Transverse colon (tissue), 4 donors: ENCODE data around the gene TXNDC12. TPM values are rescaled to one million over a fixed set of nuclear protein-coding genes. Genes with fewer than 3 reads are reported as not detected.

Experiments used
- DNase-seq: peaks from one replicate; pipeline ENCODE4 v3.0.0-alpha.2; 2019
- H3K27ac ChIP-seq, 4 donors: fragments of 200-600 bp; sonication (generic); 2 replicates each; pipeline ENCODE4 v1.5.1; 2016 to 2018; ENCODE audit warnings: inconsistent platforms in 4 of 4
- H3K27me3 ChIP-seq: fragments of 200-600 bp; sonication (generic); 2 replicates; pipeline ENCODE4 v1.5.1; 2017; ENCODE audit warnings: inconsistent platforms
- H3K36me3 ChIP-seq, 4 donors: fragments of 200-600 bp; sonication (generic); 2 replicates each; pipeline ENCODE4 v1.5.1; 2017 to 2019; ENCODE audit warnings: inconsistent platforms in 4 of 4
- H3K4me1 ChIP-seq, 4 donors: fragments of 200-600 bp; sonication (generic); 2 replicates each; pipeline ENCODE4 v1.5.1; 2017 to 2020; ENCODE audit warnings: inconsistent platforms in 4 of 4
- H3K4me3 ChIP-seq, 4 donors: fragments of 200-600 bp; sonication (generic); 1 replicate in 1 of 4; 2 replicates in 3 of 4; pipeline versions ENCODE4 v1.5.1 to v1.6.1; 2017 to 2019; ENCODE audit warnings: inconsistent platforms in 4 of 4
- H3K9me3 ChIP-seq, 2 donors: fragments of 200-600 bp; sonication (generic); 2 replicates each; pipeline ENCODE4 v1.5.1; 2017 to 2019; ENCODE audit warnings: inconsistent platforms in 2 of 2
- EP300 ChIP-seq: sonication (generic); formaldehyde crosslinking; IDR thresholded peaks from one replicate; pipeline ENCODE4 v1.6.1; 2017; ENCODE audit warnings: antibody characterized with exemption, low read depth
- POLR2A ChIP-seq: fragments of 450-650 bp; IDR thresholded peaks from one replicate; pipeline ENCODE4 v1.6.1; 2016; ENCODE audit warnings: antibody characterized with exemption, mild to moderate bottlenecking, moderate library complexity
- POLR2AphosphoS5 ChIP-seq, 3 donors: sonication (generic); formaldehyde crosslinking; IDR thresholded peaks; one replicate each; pipeline ENCODE4 v1.6.1; 2016; ENCODE audit warnings: antibody characterized with exemption in 3 of 3
- WGBS, 2 donors: methylation state at CpG; one replicate each; pipeline ENCODE4 v1.1.5; 2018; ENCODE audit warnings: low coverage in 1 of 2; 5-methylcytosine and 5-hydroxymethylcytosine counted together
- in situ Hi-C, 4 donors: fragments of 200-750 bp; cut with MboI; loops; one replicate each; pipeline versions ENCODE4 v1.15.0 to v1.15.1; 2017; ENCODE audit warnings: low sequenced_read_pairs in 3 of 4, low pct_ligation_motif_present in 1 of 4, low pct_unique_long_range_greater_than_20kb in 1 of 4
- intact Hi-C: fragments of 100-400 bp; cut with DNase I; formaldehyde crosslinking; loops from one replicate; pipeline ENCODE4 v1.15.1; 2023; ENCODE audit warnings: low total_unique reads
- small RNA-seq, 4 donors: library from RNA; depleted of rRNA; stranded (forward); fragments of <200 nt; gene quantifications; one replicate each; pipeline ENCODE3, GENCODE V24; 2016
- total RNA-seq, 4 donors: library from RNA; depleted of rRNA; stranded (reverse); fragments of >200 nt; gene quantifications; one replicate each; pipeline ENCODE4 v1.1.0, GENCODE V29; 2016
- TF ChIP-seq, protein P1 (sequence below), 5 experiments: fragments of 200-600 bp in 3 of 5; fragments of 450-650 bp in 2 of 5; sonication (generic) in 3 of 5; IDR thresholded peaks; 1 replicate in 2 of 5; 2 replicates in 3 of 5; pipeline ENCODE4 v1.5.1; 2016 to 2017; ENCODE audit warnings: antibody characterized with exemption in 5 of 5, inconsistent platforms in 3 of 5, mild to moderate bottlenecking in 2 of 5, moderate library complexity in 1 of 5

The TXNDC12 gene
- total RNA-seq, 4 donors from 2014 or later, result 31.4 to 103 (median 35.0) TPM

DNA sequence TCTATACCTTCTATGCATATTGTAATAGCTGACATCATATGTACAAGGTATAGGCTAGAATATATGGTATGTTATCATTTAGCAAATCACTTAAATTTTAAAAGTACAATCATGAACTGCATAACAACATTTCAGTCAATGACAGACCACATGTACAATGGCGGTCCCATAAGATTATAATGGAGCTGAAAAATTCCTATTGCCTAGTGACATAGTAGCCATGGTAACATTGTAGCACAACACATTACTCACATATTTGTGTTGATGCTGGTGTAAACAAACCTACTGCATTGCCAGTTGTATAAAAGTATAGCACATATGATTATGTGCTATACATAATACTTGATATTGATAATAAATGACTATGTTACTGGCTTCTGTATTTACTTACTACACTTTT is 73.4 kb downstream of the TXNDC12 start:
- no peaks in the 10 kb centered on the region for H3K9me3 ChIP-seq
- no peaks in the 10 kb centered on the region for H3K36me3 ChIP-seq
- TF ChIP-seq POLR2A, result no peak
- TF ChIP-seq EP300, result no peak
- TF ChIP-seq, protein P1, sequence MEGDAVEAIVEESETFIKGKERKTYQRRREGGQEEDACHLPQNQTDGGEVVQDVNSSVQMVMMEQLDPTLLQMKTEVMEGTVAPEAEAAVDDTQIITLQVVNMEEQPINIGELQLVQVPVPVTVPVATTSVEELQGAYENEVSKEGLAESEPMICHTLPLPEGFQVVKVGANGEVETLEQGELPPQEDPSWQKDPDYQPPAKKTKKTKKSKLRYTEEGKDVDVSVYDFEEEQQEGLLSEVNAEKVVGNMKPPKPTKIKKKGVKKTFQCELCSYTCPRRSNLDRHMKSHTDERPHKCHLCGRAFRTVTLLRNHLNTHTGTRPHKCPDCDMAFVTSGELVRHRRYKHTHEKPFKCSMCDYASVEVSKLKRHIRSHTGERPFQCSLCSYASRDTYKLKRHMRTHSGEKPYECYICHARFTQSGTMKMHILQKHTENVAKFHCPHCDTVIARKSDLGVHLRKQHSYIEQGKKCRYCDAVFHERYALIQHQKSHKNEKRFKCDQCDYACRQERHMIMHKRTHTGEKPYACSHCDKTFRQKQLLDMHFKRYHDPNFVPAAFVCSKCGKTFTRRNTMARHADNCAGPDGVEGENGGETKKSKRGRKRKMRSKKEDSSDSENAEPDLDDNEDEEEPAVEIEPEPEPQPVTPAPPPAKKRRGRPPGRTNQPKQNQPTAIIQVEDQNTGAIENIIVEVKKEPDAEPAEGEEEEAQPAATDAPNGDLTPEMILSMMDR (IDR thresholded peaks at IDR 0.05), result no peak
- TF ChIP-seq POLR2AphosphoS5 (IDR thresholded peaks at IDR 0.05), result no peak
- H3K4me1 ChIP-seq, result no peaks in the 10 kb centered on the region
- no peak overlapping the region for H3K27ac ChIP-seq
- H3K27me3 ChIP-seq, result no peaks in the 10 kb centered on the region
- in situ Hi-C loops (no loop called here), intact Hi-C loops (no loop called here)
- WGBS, 2 donors, result 84 to 100% methylated on average over 1 of the region's 1 CpG
- no peak overlapping the region for H3K4me3 ChIP-seq
- DNase-seq, result no peak

- Histone ChIP-seq H3K36me3 (no peaks in the 10 kb centered on the region), H3K27ac (no peak overlapping the region), H3K4me1 (no peaks in the 10 kb centered on the region), H3K4me3 (no peak overlapping the region), H3K27me3 (no peaks in the 10 kb centered on the region), H3K9me3 (no peaks in the 10 kb centered on the region)
- TF ChIP-seq POLR2A (no peak), POLR2AphosphoS5 (IDR thresholded peaks at IDR 0.05) (no peak), EP300 (no peak)
- intact Hi-C loops, result no loop called here
- DNase-seq, result no peak
- in situ Hi-C loops, result no loop called here
These were observed 76.9 kb downstream of the TXNDC12 start for GRCh38 chr1:51978099-51978498.

GRCh38 chr1:51976846-51977602 is 78.0 kb downstream of the TXNDC12 start:
- WGBS, 2 donors, result 87 to 92% methylated on average over 3 to 12 of the region's 12 CpGs
- DNase-seq, result no peak
- H3K27ac ChIP-seq, result no peak overlapping the region
- H3K4me1 ChIP-seq, result no peaks in the 10 kb centered on the region
- TF ChIP-seq, protein P1 (IDR thresholded peaks at IDR 0.05), result no peak
- TF ChIP-seq POLR2A (no peak), POLR2AphosphoS5 (IDR thresholded peaks at IDR 0.05) (no peak), EP300 (no peak)
- no peak overlapping the region for H3K4me3 ChIP-seq
- H3K36me3 ChIP-seq, result no peaks in the 10 kb centered on the region
- in situ Hi-C loops, result no loop called here
- intact Hi-C loops, result no loop called here
- no peaks in the 10 kb centered on the region for H3K27me3 ChIP-seq
- H3K9me3 ChIP-seq, result no peaks in the 10 kb centered on the region

DNA sequence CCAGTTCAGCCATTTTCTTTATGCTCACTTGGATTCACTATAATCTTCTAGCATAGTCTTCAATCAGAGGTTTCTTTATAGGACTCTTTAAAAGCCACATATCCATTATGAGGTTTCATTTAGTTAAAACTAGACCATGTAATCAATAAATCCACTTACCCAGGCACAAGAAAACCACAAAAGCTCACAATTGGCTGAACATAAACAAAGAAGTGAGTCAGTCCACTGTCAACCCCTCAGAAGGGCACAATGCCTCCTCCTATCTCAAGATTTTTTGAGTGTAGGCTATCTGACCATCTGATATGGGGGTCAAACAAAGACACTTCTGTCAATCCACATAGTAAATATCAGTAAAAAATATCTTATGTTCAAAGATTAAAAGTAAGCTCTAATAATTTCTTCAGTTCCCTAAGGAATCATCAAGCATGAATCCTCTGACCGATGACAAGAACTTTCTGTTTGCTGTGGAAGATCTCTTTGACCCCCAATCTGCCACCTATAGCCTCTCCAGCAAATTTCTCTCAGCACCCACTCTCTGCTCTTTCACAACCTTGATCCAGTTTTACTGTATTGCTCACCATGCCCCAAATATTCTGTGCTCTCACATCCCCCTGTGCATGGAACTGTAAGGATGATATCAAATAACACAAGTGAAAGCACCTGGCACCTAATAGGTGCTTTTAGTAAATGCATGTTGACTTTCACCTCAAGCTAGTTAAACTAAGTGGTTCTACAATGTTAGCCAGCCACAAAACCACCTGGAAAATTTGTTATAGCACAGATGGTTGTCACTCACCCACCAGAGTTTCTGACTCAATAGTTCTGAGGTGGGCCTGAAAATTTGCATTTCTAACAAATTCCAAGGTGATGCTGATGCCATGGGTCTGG is 81.2 kb downstream of the TXNDC12 start:
- intact Hi-C loops, result no loop called here
- no peak for DNase-seq
- no peaks in the 10 kb centered on the region for H3K4me1 ChIP-seq
- H3K36me3 ChIP-seq, result no peaks in the 10 kb centered on the region
- in situ Hi-C loops, result no loop called here
- H3K9me3 ChIP-seq, result no peaks in the 10 kb centered on the region
- no peaks in the 10 kb centered on the region for H3K27me3 ChIP-seq
- H3K27ac ChIP-seq, result no peak overlapping the region
- no peak overlapping the region for H3K4me3 ChIP-seq
- no peak for TF ChIP-seq POLR2AphosphoS5 (IDR thresholded peaks at IDR 0.05)
- no peak for TF ChIP-seq POLR2A
- TF ChIP-seq, protein P1 (IDR thresholded peaks at IDR 0.05), result no peak
- TF ChIP-seq EP300, result no peak
- 60 to 90% methylated on average over 1 of the region's 1 CpG for WGBS, 2 donors

Small RNA genes lying within 50 kb of the gene (small RNA-seq; reads per million reads assigned to genes)
- 0 reads per million in 4 donors for gene RN7SL290P
- 0 to 0.56 (median 0.38) reads per million in 4 donors for gene RNA5SP48

Other genes starting within 250 kb of the TXNDC12 start
- 100 to 1,000 TPM in 1 of 4 donors, 10 to 100 TPM in 3; 63.4 to 116 (median 87.1) TPM for gene NRDC, start 176.5 kb downstream of the TXNDC12 start, total RNA-seq
- 1 to 10 TPM; 1.8 to 4.5 (median 3.4) TPM for gene RAB3B, start 64.5 kb downstream of the TXNDC12 start, total RNA-seq
- 1 to 10 TPM in 3 of 4 donors, not detected in 1; 1.8 to 7.9 (median 7.3) TPM for gene KTI12, start 21.4 kb downstream of the TXNDC12 start, total RNA-seq
- 10 to 100 TPM in 3 of 4 donors, 1 to 10 TPM in 1; 5.2 to 32.1 (median 14.2) TPM for gene BTF3L4, start 1.1 kb upstream of the TXNDC12 start, total RNA-seq
- gene ZFYVE9, start 86.9 kb upstream of the TXNDC12 start, total RNA-seq, result 10 to 100 TPM; 22.8 to 37.0 (median 28.2) TPM